H1 (cell line): ENCODE data around the gene HINT2. TPM values are rescaled to one million over a fixed set of nuclear protein-coding genes. Genes with fewer than 3 reads are reported as not detected.
A peak's percentile ranks its signal among the peaks of the same experiment; 100 is the strongest.

ENCODE experiments used
- CTCF ChIP-seq, 3 experiments: IDR thresholded peaks; 1 replicate in 2 of 3; 2 replicates in 1 of 3; pipeline versions ENCODE4 v1.5.1 to v1.6.1; 2011; ENCODE audit warnings: low read length in 3 of 3, mild to moderate bottlenecking in 3 of 3, inconsistent platforms in 2 of 3, low read depth in 1 of 3, moderate library complexity in 1 of 3; ENCODE audit not compliant: insufficient read depth in 1 of 3; ENCODE audit errors: control extremely low read depth in 1 of 3
- EGR1 ChIP-seq: IDR thresholded peaks from 2 replicates; pipeline ENCODE4 v1.6.1; 2011; ENCODE audit warnings: low read depth, low read length, borderline replicate concordance
- POLR2A ChIP-seq, 2 experiments: IDR thresholded peaks; 1 replicate in 1 of 2; 2 replicates in 1 of 2; pipeline ENCODE4 v1.6.1; 2011; ENCODE audit warnings: low read depth in 2 of 2, low read length in 2 of 2, mild to moderate bottlenecking in 2 of 2; ENCODE audit errors: control extremely low read depth in 1 of 2
- RNF2 ChIP-seq: fragments of 200-900, 300-1000 bp; sonication (generic); IDR thresholded peaks from 2 replicates; pipeline ENCODE4 v1.7.1; 2016; ENCODE audit warnings: borderline replicate concordance, low read depth, mild to moderate bottlenecking, antibody characterized with exemption, low read length; ENCODE audit not compliant: poor library complexity, severe bottlenecking; ENCODE audit errors: missing control alignments
- polyA plus RNA-seq, 7 experiments: library from polyadenylated mRNA; depleted of rRNA in 3 of 7; stranded (reverse) in 5 of 7; unstranded in 2 of 7; fragments of >200 nt in 5 of 7; fragments of 200-250 nt in 2 of 7; gene quantifications; 1 replicate in 5 of 7; 2 replicates in 1 of 7; 4 replicates in 1 of 7; pipeline versions ENCODE4 v1.2.1 to v1.2.3, GENCODE V29; 2011 to 2013; ENCODE audit warnings: missing spikeins in 2 of 7, mixed read lengths in 2 of 7
- total RNA-seq: library from RNA; stranded (reverse); fragmentation: NEBNext Ultra II Directional; extraction: Animal tissue kit (Norgen Biotek cat#: 25700); gene quantifications from 2 replicates; pipeline ENCODE4 v1.2.1, GENCODE V29; 2021
- TF ChIP-seq, protein P1 (sequence below): IDR thresholded peaks from 2 replicates; pipeline ENCODE4 v1.6.1; 2011; ENCODE audit warnings: low read length, improper control_type of control experiment
- TF ChIP-seq, protein P2 (sequence below): fragments of 300-600 bp; sonication (generic); IDR thresholded peaks from 2 replicates; pipeline ENCODE4 v1.7.1; 2012; ENCODE audit warnings: low read length, moderate library complexity, mild to moderate bottlenecking, inconsistent platforms; ENCODE audit not compliant: insufficient replicate concordance

The HINT2 gene
- total and polyA plus RNA-seq, 2 of the 8 experiments (the other 6 are each of a cell fraction or from before 2014, with no cell fraction given): 32.1 to 51.2 TPM

DNA sequence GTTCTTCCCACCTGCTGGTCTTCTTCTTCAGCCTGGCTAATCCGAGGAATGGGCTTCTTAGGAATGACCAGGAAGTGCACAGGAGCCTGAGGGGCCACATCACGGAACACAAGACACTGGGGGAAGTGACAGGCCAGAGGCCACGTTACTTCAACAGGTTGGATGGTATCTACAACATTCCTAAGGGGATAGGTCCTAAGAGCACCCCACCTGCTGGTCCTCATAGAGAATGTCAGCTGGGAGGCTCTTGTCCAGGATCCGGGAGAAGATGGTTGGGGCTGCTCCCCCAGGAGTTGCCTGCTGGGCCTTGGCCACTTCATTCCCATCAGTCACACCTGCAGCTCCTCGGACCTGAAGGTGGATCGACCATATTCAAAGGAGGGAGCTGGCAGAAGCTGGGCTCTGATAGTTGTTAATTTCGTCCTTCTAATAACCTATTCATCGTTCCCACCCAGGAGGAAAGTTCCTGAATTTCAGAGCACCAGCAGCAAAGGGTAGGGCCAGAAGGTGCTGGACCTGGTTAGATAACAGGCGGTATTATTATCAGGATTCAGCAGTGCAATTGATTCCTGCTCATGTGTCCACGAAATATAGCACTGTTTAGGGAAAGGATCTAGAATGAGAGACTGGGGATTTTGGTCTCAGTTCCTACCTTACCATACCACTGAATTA lies 1.3 kb downstream of the HINT2 start (continued):
- no peak for TF ChIP-seq EGR1
- no peak for TF ChIP-seq POLR2A (IDR thresholded peaks at IDR 0.05; ENCODE audit: control extremely low read depth in 1 of 2, low read depth in 2 of 2, low read length in 2 of 2)
- TF ChIP-seq, protein P1, sequence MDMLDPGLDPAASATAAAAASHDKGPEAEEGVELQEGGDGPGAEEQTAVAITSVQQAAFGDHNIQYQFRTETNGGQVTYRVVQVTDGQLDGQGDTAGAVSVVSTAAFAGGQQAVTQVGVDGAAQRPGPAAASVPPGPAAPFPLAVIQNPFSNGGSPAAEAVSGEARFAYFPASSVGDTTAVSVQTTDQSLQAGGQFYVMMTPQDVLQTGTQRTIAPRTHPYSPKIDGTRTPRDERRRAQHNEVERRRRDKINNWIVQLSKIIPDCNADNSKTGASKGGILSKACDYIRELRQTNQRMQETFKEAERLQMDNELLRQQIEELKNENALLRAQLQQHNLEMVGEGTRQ: no peak
- no peak for TF ChIP-seq RNF2
- peak in 2 of 3 experiments; percentile 47 to 61; a peak in 2 of 4 replicates for TF ChIP-seq CTCF (IDR thresholded peaks at IDR 0.05; ENCODE audit: control extremely low read depth in 1 of 3, insufficient read depth in 1 of 3, low read depth in 1 of 3, low read length in 3 of 3)
- TF ChIP-seq, protein P2, sequence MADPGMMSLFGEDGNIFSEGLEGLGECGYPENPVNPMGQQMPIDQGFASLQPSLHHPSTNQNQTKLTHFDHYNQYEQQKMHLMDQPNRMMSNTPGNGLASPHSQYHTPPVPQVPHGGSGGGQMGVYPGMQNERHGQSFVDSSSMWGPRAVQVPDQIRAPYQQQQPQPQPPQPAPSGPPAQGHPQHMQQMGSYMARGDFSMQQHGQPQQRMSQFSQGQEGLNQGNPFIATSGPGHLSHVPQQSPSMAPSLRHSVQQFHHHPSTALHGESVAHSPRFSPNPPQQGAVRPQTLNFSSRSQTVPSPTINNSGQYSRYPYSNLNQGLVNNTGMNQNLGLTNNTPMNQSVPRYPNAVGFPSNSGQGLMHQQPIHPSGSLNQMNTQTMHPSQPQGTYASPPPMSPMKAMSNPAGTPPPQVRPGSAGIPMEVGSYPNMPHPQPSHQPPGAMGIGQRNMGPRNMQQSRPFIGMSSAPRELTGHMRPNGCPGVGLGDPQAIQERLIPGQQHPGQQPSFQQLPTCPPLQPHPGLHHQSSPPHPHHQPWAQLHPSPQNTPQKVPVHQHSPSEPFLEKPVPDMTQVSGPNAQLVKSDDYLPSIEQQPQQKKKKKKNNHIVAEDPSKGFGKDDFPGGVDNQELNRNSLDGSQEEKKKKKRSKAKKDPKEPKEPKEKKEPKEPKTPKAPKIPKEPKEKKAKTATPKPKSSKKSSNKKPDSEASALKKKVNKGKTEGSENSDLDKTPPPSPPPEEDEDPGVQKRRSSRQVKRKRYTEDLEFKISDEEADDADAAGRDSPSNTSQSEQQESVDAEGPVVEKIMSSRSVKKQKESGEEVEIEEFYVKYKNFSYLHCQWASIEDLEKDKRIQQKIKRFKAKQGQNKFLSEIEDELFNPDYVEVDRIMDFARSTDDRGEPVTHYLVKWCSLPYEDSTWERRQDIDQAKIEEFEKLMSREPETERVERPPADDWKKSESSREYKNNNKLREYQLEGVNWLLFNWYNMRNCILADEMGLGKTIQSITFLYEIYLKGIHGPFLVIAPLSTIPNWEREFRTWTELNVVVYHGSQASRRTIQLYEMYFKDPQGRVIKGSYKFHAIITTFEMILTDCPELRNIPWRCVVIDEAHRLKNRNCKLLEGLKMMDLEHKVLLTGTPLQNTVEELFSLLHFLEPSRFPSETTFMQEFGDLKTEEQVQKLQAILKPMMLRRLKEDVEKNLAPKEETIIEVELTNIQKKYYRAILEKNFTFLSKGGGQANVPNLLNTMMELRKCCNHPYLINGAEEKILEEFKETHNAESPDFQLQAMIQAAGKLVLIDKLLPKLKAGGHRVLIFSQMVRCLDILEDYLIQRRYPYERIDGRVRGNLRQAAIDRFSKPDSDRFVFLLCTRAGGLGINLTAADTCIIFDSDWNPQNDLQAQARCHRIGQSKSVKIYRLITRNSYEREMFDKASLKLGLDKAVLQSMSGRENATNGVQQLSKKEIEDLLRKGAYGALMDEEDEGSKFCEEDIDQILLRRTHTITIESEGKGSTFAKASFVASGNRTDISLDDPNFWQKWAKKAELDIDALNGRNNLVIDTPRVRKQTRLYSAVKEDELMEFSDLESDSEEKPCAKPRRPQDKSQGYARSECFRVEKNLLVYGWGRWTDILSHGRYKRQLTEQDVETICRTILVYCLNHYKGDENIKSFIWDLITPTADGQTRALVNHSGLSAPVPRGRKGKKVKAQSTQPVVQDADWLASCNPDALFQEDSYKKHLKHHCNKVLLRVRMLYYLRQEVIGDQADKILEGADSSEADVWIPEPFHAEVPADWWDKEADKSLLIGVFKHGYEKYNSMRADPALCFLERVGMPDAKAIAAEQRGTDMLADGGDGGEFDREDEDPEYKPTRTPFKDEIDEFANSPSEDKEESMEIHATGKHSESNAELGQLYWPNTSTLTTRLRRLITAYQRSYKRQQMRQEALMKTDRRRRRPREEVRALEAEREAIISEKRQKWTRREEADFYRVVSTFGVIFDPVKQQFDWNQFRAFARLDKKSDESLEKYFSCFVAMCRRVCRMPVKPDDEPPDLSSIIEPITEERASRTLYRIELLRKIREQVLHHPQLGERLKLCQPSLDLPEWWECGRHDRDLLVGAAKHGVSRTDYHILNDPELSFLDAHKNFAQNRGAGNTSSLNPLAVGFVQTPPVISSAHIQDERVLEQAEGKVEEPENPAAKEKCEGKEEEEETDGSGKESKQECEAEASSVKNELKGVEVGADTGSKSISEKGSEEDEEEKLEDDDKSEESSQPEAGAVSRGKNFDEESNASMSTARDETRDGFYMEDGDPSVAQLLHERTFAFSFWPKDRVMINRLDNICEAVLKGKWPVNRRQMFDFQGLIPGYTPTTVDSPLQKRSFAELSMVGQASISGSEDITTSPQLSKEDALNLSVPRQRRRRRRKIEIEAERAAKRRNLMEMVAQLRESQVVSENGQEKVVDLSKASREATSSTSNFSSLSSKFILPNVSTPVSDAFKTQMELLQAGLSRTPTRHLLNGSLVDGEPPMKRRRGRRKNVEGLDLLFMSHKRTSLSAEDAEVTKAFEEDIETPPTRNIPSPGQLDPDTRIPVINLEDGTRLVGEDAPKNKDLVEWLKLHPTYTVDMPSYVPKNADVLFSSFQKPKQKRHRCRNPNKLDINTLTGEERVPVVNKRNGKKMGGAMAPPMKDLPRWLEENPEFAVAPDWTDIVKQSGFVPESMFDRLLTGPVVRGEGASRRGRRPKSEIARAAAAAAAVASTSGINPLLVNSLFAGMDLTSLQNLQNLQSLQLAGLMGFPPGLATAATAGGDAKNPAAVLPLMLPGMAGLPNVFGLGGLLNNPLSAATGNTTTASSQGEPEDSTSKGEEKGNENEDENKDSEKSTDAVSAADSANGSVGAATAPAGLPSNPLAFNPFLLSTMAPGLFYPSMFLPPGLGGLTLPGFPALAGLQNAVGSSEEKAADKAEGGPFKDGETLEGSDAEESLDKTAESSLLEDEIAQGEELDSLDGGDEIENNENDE: no peak
